ENCODE measurements around the gene VAMP5. TPM values are rescaled to one million over a fixed set of nuclear protein-coding genes. Genes with fewer than 3 reads are reported as not detected.

The VAMP5 gene
- total and polyA plus RNA-seq, 9 of the 15 experiments (the other 6 are each of a cell fraction or from before 2014, with no cell fraction given): 0.54 to 1.9 (median 1.5) TPM; not detected in 2

DNA sequence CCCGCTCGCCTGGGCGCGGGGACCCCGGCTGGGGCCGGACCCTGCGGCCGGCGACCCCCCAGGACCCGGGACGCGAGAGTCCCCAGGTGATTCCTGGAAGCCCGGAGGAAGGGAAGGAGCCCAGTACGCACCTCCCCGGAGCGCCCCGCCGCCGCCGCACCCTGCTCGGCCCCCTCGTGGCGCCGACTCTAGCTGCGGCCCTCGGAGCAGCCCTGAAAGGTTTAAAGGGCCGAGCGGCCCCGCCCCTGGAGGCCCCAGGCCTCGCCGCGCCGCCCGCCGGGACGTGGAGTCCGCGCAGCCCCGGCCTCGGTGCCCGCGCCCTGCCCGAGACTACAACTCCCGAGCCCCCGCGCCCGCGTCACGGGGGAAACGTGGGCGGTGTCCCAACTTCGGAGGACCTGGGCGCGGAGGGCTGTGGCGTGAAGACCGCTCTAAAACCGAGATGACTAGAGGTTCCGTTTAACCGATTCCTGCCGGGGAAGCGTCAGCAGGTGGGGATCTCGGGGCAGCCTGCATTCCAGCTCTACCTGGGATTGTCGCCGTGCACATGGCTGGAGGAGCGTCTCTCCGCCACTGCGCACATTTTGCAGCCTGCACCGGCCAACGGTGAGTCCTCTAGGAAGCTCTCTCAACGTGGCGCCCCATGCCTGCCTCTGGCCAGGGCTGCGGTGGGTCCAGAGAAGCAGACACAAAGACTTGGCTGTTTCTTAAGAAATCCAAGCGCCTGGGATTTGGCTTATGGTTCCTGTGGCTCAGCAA is 18.4 kb downstream of the VAMP5 start, which contains the start of gene TMEM150A (continued):
- TF ChIP-seq PATZ1 (CRISPR knock-in tag; IDR thresholded peaks at IDR 0.05; ENCODE audit: borderline replicate concordance): no peak
- 0 out of 2 replicates have a peak, but pooled peaks have one; percentile 16 for TF ChIP-seq ATF4 (CRISPR knock-in tag; IDR thresholded peaks at IDR 0.05)
- TF ChIP-seq, protein P1, sequence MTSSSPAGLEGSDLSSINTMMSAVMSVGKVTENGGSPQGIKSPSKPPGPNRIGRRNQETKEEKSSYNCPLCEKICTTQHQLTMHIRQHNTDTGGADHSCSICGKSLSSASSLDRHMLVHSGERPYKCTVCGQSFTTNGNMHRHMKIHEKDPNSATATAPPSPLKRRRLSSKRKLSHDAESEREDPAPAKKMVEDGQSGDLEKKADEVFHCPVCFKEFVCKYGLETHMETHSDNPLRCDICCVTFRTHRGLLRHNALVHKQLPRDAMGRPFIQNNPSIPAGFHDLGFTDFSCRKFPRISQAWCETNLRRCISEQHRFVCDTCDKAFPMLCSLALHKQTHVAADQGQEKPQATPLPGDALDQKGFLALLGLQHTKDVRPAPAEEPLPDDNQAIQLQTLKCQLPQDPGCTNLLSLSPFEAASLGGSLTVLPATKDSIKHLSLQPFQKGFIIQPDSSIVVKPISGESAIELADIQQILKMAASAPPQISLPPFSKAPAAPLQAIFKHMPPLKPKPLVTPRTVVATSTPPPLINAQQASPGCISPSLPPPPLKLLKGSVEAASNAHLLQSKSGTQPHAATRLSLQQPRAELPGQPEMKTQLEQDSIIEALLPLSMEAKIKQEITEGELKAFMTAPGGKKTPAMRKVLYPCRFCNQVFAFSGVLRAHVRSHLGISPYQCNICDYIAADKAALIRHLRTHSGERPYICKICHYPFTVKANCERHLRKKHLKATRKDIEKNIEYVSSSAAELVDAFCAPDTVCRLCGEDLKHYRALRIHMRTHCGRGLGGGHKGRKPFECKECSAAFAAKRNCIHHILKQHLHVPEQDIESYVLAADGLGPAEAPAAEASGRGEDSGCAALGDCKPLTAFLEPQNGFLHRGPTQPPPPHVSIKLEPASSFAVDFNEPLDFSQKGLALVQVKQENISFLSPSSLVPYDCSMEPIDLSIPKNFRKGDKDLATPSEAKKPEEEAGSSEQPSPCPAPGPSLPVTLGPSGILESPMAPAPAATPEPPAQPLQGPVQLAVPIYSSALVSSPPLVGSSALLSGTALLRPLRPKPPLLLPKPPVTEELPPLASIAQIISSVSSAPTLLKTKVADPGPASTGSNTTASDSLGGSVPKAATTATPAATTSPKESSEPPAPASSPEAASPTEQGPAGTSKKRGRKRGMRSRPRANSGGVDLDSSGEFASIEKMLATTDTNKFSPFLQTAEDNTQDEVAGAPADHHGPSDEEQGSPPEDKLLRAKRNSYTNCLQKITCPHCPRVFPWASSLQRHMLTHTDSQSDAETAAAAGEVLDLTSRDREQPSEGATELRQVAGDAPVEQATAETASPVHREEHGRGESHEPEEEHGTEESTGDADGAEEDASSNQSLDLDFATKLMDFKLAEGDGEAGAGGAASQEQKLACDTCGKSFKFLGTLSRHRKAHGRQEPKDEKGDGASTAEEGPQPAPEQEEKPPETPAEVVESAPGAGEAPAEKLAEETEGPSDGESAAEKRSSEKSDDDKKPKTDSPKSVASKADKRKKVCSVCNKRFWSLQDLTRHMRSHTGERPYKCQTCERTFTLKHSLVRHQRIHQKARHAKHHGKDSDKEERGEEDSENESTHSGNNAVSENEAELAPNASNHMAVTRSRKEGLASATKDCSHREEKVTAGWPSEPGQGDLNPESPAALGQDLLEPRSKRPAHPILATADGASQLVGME (CRISPR knock-in tag; IDR thresholded peaks at IDR 0.05): peak; percentile 79; the same call in 1 of the 2 replicates
- TF ChIP-seq POLR2H (tag; IDR thresholded peaks at IDR 0.05; ENCODE audit: low read depth): no peak
- TF ChIP-seq FIP1L1 (IDR thresholded peaks at IDR 0.05; ENCODE audit: low read depth, low read length, poor library complexity, severe bottlenecking): peak; percentile 90
- TF ChIP-seq KLF16 (IDR thresholded peaks at IDR 0.05): no peak
- TF ChIP-seq ZKSCAN1 (IDR thresholded peaks at IDR 0.05; ENCODE audit: low read depth, low read length): no peak
- no peak for TF ChIP-seq SRSF9 (IDR thresholded peaks at IDR 0.05; ENCODE audit: borderline replicate concordance, low read depth, low read length)
- peak; percentile 43 to 46; a peak in 3 of 4 replicates for TF ChIP-seq RAD21 (CRISPR knock-in tag; conservative IDR thresholded peaks at IDR 0.05 in 1 of 2, IDR thresholded peaks at IDR 0.05 in 1 of 2)
- TF ChIP-seq CXXC5 (CRISPR knock-in tag; IDR thresholded peaks at IDR 0.05): peak; percentile 90
- no peak for TF ChIP-seq U2AF2 (optimal IDR thresholded peaks at IDR 0.05; ENCODE audit: low read depth, low read length)
- no peak for TF ChIP-seq ILK (tag; IDR thresholded peaks at IDR 0.05; ENCODE audit: borderline replicate concordance, low read depth)
- TF ChIP-seq NR4A1 (CRISPR knock-in tag; IDR thresholded peaks at IDR 0.05): no peak
- no peak for TF ChIP-seq NR4A1 (tag; IDR thresholded peaks at IDR 0.05)
- peak; percentile 53; the same call in 1 of the 2 replicates for TF ChIP-seq ZNF589 (CRISPR knock-in tag; IDR thresholded peaks at IDR 0.05; ENCODE audit: low read depth)

All from K562 (cell line).